Gastroesophageal sphincter (tissue), 3 donors: Measurements from ENCODE around the gene PRKAR2B.

Source experiments
- POLR2A ChIP-seq, 2 donors: fragments of 450-650 bp; IDR thresholded peaks; one replicate each; pipeline ENCODE4 v1.6.1; 2017; ENCODE audit warnings: antibody characterized with exemption in 2 of 2, mild to moderate bottlenecking in 2 of 2, moderate library complexity in 1 of 2
- POLR2AphosphoS5 ChIP-seq: sonication (generic); formaldehyde crosslinking; IDR thresholded peaks from one replicate; pipeline ENCODE4 v1.6.1; 2017; ENCODE audit warnings: antibody characterized with exemption
- TF ChIP-seq, protein P1 (sequence below), 4 experiments: fragments of 200-600 bp in 2 of 4; fragments of 450-650 bp in 2 of 4; sonication (generic) in 1 of 4; IDR thresholded peaks; one replicate each; pipeline ENCODE4 v1.5.1; 2017 to 2019; ENCODE audit warnings: antibody characterized with exemption in 4 of 4, mild to moderate bottlenecking in 2 of 4, moderate library complexity in 2 of 4

DNA sequence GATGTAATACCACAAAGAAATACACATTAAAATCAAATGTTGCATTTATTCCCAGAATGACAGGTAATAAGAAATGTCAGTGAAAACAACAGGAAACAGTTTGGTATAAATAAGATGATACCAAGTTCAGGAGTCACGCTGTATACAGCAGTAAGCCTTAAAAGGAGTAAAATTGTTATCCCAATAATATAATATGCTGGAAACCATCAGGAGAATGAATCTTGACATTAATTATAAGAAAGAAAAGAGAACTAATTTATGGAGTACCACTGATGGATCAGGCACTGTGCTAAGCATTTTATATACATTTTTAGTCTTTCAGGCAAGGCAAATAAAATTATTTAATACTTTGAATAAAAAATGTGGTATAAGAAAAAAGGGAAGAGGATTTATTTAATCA lies 27.6 kb downstream of the PRKAR2B start:
- TF ChIP-seq, protein P1, sequence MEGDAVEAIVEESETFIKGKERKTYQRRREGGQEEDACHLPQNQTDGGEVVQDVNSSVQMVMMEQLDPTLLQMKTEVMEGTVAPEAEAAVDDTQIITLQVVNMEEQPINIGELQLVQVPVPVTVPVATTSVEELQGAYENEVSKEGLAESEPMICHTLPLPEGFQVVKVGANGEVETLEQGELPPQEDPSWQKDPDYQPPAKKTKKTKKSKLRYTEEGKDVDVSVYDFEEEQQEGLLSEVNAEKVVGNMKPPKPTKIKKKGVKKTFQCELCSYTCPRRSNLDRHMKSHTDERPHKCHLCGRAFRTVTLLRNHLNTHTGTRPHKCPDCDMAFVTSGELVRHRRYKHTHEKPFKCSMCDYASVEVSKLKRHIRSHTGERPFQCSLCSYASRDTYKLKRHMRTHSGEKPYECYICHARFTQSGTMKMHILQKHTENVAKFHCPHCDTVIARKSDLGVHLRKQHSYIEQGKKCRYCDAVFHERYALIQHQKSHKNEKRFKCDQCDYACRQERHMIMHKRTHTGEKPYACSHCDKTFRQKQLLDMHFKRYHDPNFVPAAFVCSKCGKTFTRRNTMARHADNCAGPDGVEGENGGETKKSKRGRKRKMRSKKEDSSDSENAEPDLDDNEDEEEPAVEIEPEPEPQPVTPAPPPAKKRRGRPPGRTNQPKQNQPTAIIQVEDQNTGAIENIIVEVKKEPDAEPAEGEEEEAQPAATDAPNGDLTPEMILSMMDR (IDR thresholded peaks at IDR 0.05), result no peak
- TF ChIP-seq POLR2A (IDR thresholded peaks at IDR 0.05) (no peak), POLR2AphosphoS5 (no peak)
